OCI-LY3 (cell line): ENCODE measurements around the gene TBKBP1.
A peak's percentile ranks its signal among the peaks of the same experiment; 100 is the strongest.

ENCODE experiments used
- CTCF ChIP-seq: fragments of 200-600, 300-600 bp; sonication (generic); IDR thresholded peaks from 2 replicates; pipeline ENCODE4 v1.5.1; 2014; ENCODE audit warnings: antibody characterized with exemption, low read length, low read depth
- EZH2phosphoT487 ChIP-seq: fragments of 200-600 bp; shearing (Covaris generic); IDR thresholded peaks from 2 replicates; pipeline ENCODE4 v1.6.1; 2018; ENCODE audit warnings: antibody characterized with exemption, mixed run types, low read depth

GRCh38 chr17:47698749-47699535 lies 5.0 kb downstream of the TBKBP1 start:
- TF ChIP-seq CTCF (peak; percentile 92), EZH2phosphoT487 (no peak)
